GM21526 (cell line): ENCODE data around the gene GRID2IP.
"Not testable (repeated sequence)": the region's sequence is repeated elsewhere in the genome, so short reads cannot be mapped to it uniquely, and the experiment has no call there.

ENCODE experiments used
- ATAC-seq: cut with Tn5 transposase; IDR thresholded peaks from one replicate; pipeline ENCODE4 v1.9.1; 2021; ENCODE audit warnings: moderate library complexity; ENCODE audit not compliant: unreplicated experiment, low FRiP score

GRID2IP gene

GRCh38 chr7:6453734-6454133 is 97.5 kb downstream of the GRID2IP start:
- no peak for ATAC-seq

- ATAC-seq = no peak
These were observed 100.0 kb downstream of the GRID2IP start for GRCh38 chr7:6451224-6451705.

GRCh38 chr7:6450591-6450990 is 100.7 kb downstream of the GRID2IP start:
- ATAC-seq = not testable (repeated sequence)

- not testable (repeated sequence) for ATAC-seq
These were observed 101.4 kb downstream of the GRID2IP start for GRCh38 chr7:6449884-6450283.

GRCh38 chr7:6448943-6449543 is 102.2 kb downstream of the GRID2IP start:
- no peak for ATAC-seq

- peak; percentile 81 for ATAC-seq
These were observed 103.6 kb downstream of the GRID2IP start, which contains the start of gene DAGLB for GRCh38 chr7:6447581-6448199. Gene DAGLB, minus strand, starts transcription at chr7:6447954. Its CDS starts 112 bp downstream, at chr7:6447842.
